GM23338 (cell line): ENCODE measurements around the gene PARP1. TPM values are rescaled to one million over a fixed set of nuclear protein-coding genes. Genes with fewer than 3 reads are reported as not detected.

Experiments used
- ATAC-seq: fragments of 200-7000 bp; cut with Tn5 transposase; 3 replicates; pipeline ENCODE4 v1.9.1; 2020
- DNase-seq: peaks from one replicate; pipeline ENCODE4 v3.0.0-alpha.2; 2015; ENCODE audit warnings: low spot score
- H2AFZ ChIP-seq: fragments of 200-600 bp; sonication (generic); 2 replicates; pipeline ENCODE4 v1.8.0; 2016; ENCODE audit warnings: antibody characterized with exemption, mild to moderate bottlenecking, moderate library complexity
- H3F3A ChIP-seq: fragments of 200-600 bp; sonication (generic); replicated peaks from 2 replicates; pipeline ENCODE4 v1.8.0; 2017; ENCODE audit warnings: antibody characterized with exemption, mixed run types, low read depth
- H3K27ac ChIP-seq: fragments of 200-600 bp; sonication (generic); 2 replicates; pipeline ENCODE4 v1.6.1; 2016; ENCODE audit warnings: low read depth
- H3K27me3 ChIP-seq: fragments of 200-600 bp; sonication (generic); 2 replicates; pipeline ENCODE4 v1.8.0; 2016; ENCODE audit warnings: mild to moderate bottlenecking, mixed run types, moderate library complexity; ENCODE audit not compliant: insufficient read depth
- H3K36me3 ChIP-seq: fragments of 200-600 bp; sonication (generic); 2 replicates; pipeline ENCODE4 v1.8.0; 2016; ENCODE audit warnings: mild to moderate bottlenecking; ENCODE audit not compliant: insufficient read depth
- H3K4me1 ChIP-seq: fragments of 200-600 bp; sonication (generic); 2 replicates; pipeline ENCODE4 v1.8.0; 2016; ENCODE audit warnings: mild to moderate bottlenecking, moderate library complexity; ENCODE audit not compliant: insufficient read depth
- H3K4me2 ChIP-seq: fragments of 200-600 bp; sonication (generic); 2 replicates; pipeline ENCODE4 v1.7.1; 2017; ENCODE audit warnings: mixed run types
- H3K4me3 ChIP-seq: fragments of 200-600 bp; sonication (generic); 2 replicates; pipeline ENCODE4 v1.6.1; 2016; ENCODE audit warnings: mixed run types
- H3K79me2 ChIP-seq: fragments of 200-600 bp; sonication (generic); replicated peaks from 2 replicates; pipeline ENCODE4 v1.8.0; 2017; ENCODE audit warnings: mild to moderate bottlenecking; ENCODE audit not compliant: insufficient read depth
- H3K9me2 ChIP-seq: fragments of 200-600 bp; sonication (generic); 2 replicates; pipeline ENCODE4 v1.8.0; 2017; ENCODE audit not compliant: insufficient read depth
- H4K20me1 ChIP-seq: fragments of 200-600 bp; sonication (generic); replicated peaks from 2 replicates; pipeline ENCODE4 v1.8.0; 2017; ENCODE audit warnings: mild to moderate bottlenecking; ENCODE audit not compliant: insufficient read depth
- H3K27ac Mint-ChIP-seq: 2 replicates; pipeline ENCODE4 v1.8.0; 2020; ENCODE audit warnings: inconsistent platforms, mild to moderate bottlenecking, moderate library complexity, mixed read lengths
- H3K27me3 Mint-ChIP-seq: 3 replicates; pipeline ENCODE4 v1.8.0; 2022; ENCODE audit warnings: low read depth, mild to moderate bottlenecking, moderate library complexity, mixed read lengths, inconsistent platforms; ENCODE audit not compliant: insufficient read depth, poor library complexity
- H3K36me3 Mint-ChIP-seq: 3 replicates; pipeline ENCODE4 v1.8.0; 2021; ENCODE audit warnings: low read depth, mild to moderate bottlenecking, inconsistent platforms, moderate library complexity, mixed read lengths
- H3K4me1 Mint-ChIP-seq: 3 replicates; pipeline ENCODE4 v1.8.0; 2020; ENCODE audit warnings: mild to moderate bottlenecking, inconsistent platforms, mixed read lengths
- H3K4me3 Mint-ChIP-seq: 3 replicates; pipeline ENCODE4 v1.8.0; 2021; ENCODE audit warnings: moderate library complexity, mild to moderate bottlenecking, inconsistent platforms, mixed read lengths
- H3K9me3 Mint-ChIP-seq: 3 replicates; pipeline ENCODE4 v1.8.0; 2020; ENCODE audit warnings: moderate library complexity, mild to moderate bottlenecking, inconsistent platforms, mixed read lengths
- CREB1 ChIP-seq: fragments of 250-450 bp; sonication (Bioruptor Pico); IDR thresholded peaks from 2 replicates; pipeline ENCODE4 v1.5.0; 2020; ENCODE audit warnings: low read depth, mild to moderate bottlenecking, moderate library complexity
- EZH2phosphoT487 ChIP-seq: fragments of 200-600 bp; sonication (generic); IDR thresholded peaks from one replicate; pipeline ENCODE4 v1.8.1; 2018; ENCODE audit warnings: antibody characterized with exemption; ENCODE audit not compliant: unreplicated experiment
- JUNB ChIP-seq: IDR thresholded peaks from one replicate; pipeline ENCODE4 v1.6.1; 2016; ENCODE audit warnings: antibody characterized with exemption; ENCODE audit not compliant: unreplicated experiment
- NANOG ChIP-seq: IDR thresholded peaks from 2 replicates; pipeline ENCODE4 v1.6.1; 2016; ENCODE audit warnings: antibody characterized with exemption, borderline replicate concordance
- POLR2AphosphoS5 ChIP-seq: IDR thresholded peaks from 2 replicates; pipeline ENCODE4 v1.6.1; 2016; ENCODE audit warnings: antibody characterized with exemption, low read depth
- ZNF331 ChIP-seq: fragments of 250-450 bp; sonication (Bioruptor Pico); IDR thresholded peaks from 2 replicates; pipeline ENCODE4 v1.5.0; 2020; ENCODE audit warnings: low read depth, mild to moderate bottlenecking, moderate library complexity
- polyA plus RNA-seq: library from polyadenylated mRNA; unstranded; fragments of >200 nt; fragmentation: Nextera tagmentation; extraction: Ambion mirVana; gene quantifications from 2 replicates; pipeline ENCODE4 v1.2.1, GENCODE V29; 2016
- total RNA-seq: library from RNA; depleted of rRNA; stranded (reverse); fragments of >200 nt; shearing (Covaris generic); gene quantifications from 2 replicates; pipeline ENCODE4 v1.2.3, GENCODE V29; 2014
- TF ChIP-seq, protein P1 (sequence below), 2 experiments: fragments of 200-600 bp in 1 of 2; sonication (generic) in 1 of 2; conservative IDR thresholded peaks; 2 replicates each; pipeline versions ENCODE4 v1.5.1 to v1.6.1; 2016 to 2017; ENCODE audit warnings: antibody characterized with exemption in 2 of 2, low read depth in 2 of 2, mild to moderate bottlenecking in 2 of 2, moderate library complexity in 1 of 2
- TF ChIP-seq, protein P2 (sequence below): IDR thresholded peaks from 2 replicates; pipeline ENCODE4 v1.6.1; 2016; ENCODE audit warnings: antibody characterized with exemption
- TF ChIP-seq, protein P3 (sequence below): IDR thresholded peaks from one replicate; pipeline ENCODE4 v1.6.1; 2018; ENCODE audit warnings: antibody characterized with exemption; ENCODE audit not compliant: unreplicated experiment

The PARP1 gene
- total and polyA plus RNA-seq, 2 experiments from 2014 or later, result 877 to 1,082 TPM

DNA sequence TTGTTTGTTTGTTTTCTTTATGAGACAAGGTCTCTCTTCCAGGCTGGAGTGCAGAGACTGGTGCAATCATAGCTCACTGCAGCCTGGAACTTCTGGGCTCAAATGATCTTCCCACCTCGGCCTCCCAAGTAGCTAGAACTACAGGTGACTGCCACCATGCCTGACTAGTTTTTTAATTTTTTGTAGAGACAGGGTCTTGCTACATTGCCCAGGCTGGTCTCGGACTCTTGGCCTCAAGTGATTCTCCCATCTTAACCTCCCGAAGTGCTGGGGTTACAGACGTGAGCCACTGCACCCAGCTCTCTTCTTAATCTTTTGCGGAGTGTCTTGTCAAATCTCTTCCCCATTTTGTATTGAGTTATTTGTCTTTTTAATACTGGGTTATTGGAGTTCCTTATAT lies 32.6 kb upstream of the PARP1 start:
- Mint-ChIP-seq H3K27ac (no peak overlapping the region), H3K4me3 (no peak overlapping the region), H3K9me3 (no peaks in the 10 kb centered on the region; the same call in 1 of the 3 replicates), H3K36me3 (no peaks in the 10 kb centered on the region), H3K4me1 (peaks cover 28% of the 10 kb centered on the region), H3K27me3 (peaks cover 4% of the 10 kb centered on the region)
- H3K27ac ChIP-seq, result no peak overlapping the region
- H3K27me3 ChIP-seq, result no peaks in the 10 kb centered on the region
- no peaks in the 10 kb centered on the region for H4K20me1 ChIP-seq
- TF ChIP-seq POLR2AphosphoS5, result no peak
- TF ChIP-seq CREB1 (CRISPR knock-in tag), result no peak
- H3K36me3 ChIP-seq, result no peaks in the 10 kb centered on the region
- peaks cover 29% of the 10 kb centered on the region; the same call in 1 of the 2 replicates for H3K4me1 ChIP-seq
- DNase-seq (no peak), ATAC-seq (no peak)
- H3K9me2 ChIP-seq, result no peaks in the 10 kb centered on the region; the same call in 1 of the 2 replicates
- H3F3A ChIP-seq, result no peaks in the 10 kb centered on the region
- H3K4me2 ChIP-seq, result no peak overlapping the region
- no peak overlapping the region for H2AFZ ChIP-seq
- no peak overlapping the region for H3K4me3 ChIP-seq
- H3K79me2 ChIP-seq, result no peaks in the 10 kb centered on the region

DNA sequence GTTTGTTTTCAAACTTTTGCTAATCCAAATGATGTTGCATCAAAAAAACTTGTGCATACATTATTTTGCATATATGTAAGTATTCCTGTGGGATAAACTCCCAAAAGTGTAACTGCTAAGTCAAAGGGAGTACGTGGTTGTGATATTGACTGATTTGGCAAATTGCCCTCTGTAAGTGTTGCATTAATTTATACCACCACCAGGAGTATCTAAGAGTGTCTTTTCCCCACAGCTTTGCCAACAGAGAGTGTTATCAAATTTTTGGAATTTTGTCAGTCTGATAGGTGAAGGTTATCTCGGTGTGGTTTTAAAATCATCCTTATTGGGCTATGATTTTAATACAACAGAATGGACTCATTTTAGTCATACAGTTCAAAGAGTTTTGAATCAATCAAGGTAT lies 30.1 kb upstream of the PARP1 start:
- Mint-ChIP-seq H3K27me3 (peaks cover 2% of the 10 kb centered on the region), H3K27ac (no peak overlapping the region), H3K4me1 (peaks cover 10% of the 10 kb centered on the region; the same call in 2 of the 3 replicates), H3K9me3 (no peaks in the 10 kb centered on the region; the same call in 2 of the 3 replicates), H3K36me3 (no peaks in the 10 kb centered on the region), H3K4me3 (no peak overlapping the region)
- peaks cover 9% of the 10 kb centered on the region; the same call in 1 of the 2 replicates for H3K4me1 ChIP-seq
- H3K27me3 ChIP-seq, result no peaks in the 10 kb centered on the region
- no peaks in the 10 kb centered on the region for H3K79me2 ChIP-seq
- no peak; the same call in 2 of the 3 replicates for ATAC-seq
- no peaks in the 10 kb centered on the region for H3F3A ChIP-seq
- no peaks in the 10 kb centered on the region for H3K36me3 ChIP-seq
- H2AFZ ChIP-seq, result no peak overlapping the region
- TF ChIP-seq, protein P1, sequence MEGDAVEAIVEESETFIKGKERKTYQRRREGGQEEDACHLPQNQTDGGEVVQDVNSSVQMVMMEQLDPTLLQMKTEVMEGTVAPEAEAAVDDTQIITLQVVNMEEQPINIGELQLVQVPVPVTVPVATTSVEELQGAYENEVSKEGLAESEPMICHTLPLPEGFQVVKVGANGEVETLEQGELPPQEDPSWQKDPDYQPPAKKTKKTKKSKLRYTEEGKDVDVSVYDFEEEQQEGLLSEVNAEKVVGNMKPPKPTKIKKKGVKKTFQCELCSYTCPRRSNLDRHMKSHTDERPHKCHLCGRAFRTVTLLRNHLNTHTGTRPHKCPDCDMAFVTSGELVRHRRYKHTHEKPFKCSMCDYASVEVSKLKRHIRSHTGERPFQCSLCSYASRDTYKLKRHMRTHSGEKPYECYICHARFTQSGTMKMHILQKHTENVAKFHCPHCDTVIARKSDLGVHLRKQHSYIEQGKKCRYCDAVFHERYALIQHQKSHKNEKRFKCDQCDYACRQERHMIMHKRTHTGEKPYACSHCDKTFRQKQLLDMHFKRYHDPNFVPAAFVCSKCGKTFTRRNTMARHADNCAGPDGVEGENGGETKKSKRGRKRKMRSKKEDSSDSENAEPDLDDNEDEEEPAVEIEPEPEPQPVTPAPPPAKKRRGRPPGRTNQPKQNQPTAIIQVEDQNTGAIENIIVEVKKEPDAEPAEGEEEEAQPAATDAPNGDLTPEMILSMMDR (conservative IDR thresholded peaks at IDR 0.05; ENCODE audit: low read depth in 2 of 2), result peak in 1 of 2 experiments; percentile 50; a peak in 3 of 4 replicates
- TF ChIP-seq EZH2phosphoT487, result no peak
- H4K20me1 ChIP-seq, result no peaks in the 10 kb centered on the region
- no peaks in the 10 kb centered on the region; the same call in 1 of the 2 replicates for H3K9me2 ChIP-seq
- H3K27ac ChIP-seq, result no peak overlapping the region
- no peak overlapping the region for H3K4me3 ChIP-seq
- H3K4me2 ChIP-seq, result no peak overlapping the region
- DNase-seq, result peak; percentile 47

DNA sequence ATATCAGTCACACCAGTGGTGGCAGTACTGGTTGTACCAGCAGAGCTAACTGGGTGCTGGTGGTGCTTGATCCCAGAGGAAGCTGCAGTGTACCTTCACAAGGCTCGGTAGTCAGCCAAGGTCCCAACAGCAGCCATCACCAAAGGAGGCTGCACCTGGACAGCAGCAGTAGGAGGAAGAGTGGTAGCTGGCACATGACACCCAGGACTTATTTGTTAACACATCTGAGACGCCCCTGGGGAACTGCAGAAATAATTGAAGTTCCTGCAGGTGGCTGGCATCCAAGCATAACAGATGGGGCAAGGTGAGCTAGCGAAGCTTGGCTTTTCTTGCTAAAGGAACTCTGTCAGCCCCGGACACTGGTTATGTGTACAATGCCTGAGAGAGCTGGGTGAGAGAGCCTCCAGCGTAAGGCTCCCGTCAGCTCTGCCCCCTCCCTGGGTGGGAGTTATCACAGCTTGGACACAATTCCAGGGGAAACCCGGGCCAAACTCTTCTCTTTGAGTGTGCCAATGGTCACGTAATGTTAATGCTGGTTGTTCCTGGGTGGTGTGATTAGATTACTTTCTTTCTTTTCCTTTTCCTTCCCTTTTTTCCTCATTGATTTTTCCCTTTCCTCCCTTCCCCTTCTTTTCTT lies 29.1 kb upstream of the PARP1 start:
- H3K79me2 ChIP-seq, result no peaks in the 10 kb centered on the region
- ATAC-seq (no peak), DNase-seq (no peak)
- peaks cover 7% of the 10 kb centered on the region; the same call in 1 of the 2 replicates for H3K4me1 ChIP-seq
- no peak overlapping the region for H3K4me3 ChIP-seq
- H3K4me1 Mint-ChIP-seq, result peaks cover 13% of the 10 kb centered on the region; the same call in 2 of the 3 replicates
- H4K20me1 ChIP-seq, result no peaks in the 10 kb centered on the region
- H3K9me3 Mint-ChIP-seq, result no peaks in the 10 kb centered on the region; the same call in 2 of the 3 replicates
- H3K4me2 ChIP-seq, result no peak overlapping the region
- H3K36me3 Mint-ChIP-seq, result no peaks in the 10 kb centered on the region
- H3K4me3 Mint-ChIP-seq, result no peak overlapping the region
- no peak overlapping the region for H3K27ac Mint-ChIP-seq
- no peaks in the 10 kb centered on the region for H3K36me3 ChIP-seq
- peaks cover 2% of the 10 kb centered on the region for H3K27me3 Mint-ChIP-seq
- H2AFZ ChIP-seq, result peak overlapping the region; percentile 30; the same call in 1 of the 2 replicates
- no peaks in the 10 kb centered on the region for H3K27me3 ChIP-seq
- H3F3A ChIP-seq, result no peaks in the 10 kb centered on the region
- no peak overlapping the region for H3K27ac ChIP-seq
- H3K9me2 ChIP-seq, result no peaks in the 10 kb centered on the region; the same call in 1 of the 2 replicates
- TF ChIP-seq, protein P2, sequence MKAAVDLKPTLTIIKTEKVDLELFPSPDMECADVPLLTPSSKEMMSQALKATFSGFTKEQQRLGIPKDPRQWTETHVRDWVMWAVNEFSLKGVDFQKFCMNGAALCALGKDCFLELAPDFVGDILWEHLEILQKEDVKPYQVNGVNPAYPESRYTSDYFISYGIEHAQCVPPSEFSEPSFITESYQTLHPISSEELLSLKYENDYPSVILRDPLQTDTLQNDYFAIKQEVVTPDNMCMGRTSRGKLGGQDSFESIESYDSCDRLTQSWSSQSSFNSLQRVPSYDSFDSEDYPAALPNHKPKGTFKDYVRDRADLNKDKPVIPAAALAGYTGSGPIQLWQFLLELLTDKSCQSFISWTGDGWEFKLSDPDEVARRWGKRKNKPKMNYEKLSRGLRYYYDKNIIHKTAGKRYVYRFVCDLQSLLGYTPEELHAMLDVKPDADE, result no peak
- TF ChIP-seq POLR2AphosphoS5, result no peak
- no peak for TF ChIP-seq ZNF331
- no peak for TF ChIP-seq NANOG
- TF ChIP-seq, protein P1 (conservative IDR thresholded peaks at IDR 0.05; ENCODE audit: low read depth in 2 of 2), result no peak
- TF ChIP-seq, protein P3, sequence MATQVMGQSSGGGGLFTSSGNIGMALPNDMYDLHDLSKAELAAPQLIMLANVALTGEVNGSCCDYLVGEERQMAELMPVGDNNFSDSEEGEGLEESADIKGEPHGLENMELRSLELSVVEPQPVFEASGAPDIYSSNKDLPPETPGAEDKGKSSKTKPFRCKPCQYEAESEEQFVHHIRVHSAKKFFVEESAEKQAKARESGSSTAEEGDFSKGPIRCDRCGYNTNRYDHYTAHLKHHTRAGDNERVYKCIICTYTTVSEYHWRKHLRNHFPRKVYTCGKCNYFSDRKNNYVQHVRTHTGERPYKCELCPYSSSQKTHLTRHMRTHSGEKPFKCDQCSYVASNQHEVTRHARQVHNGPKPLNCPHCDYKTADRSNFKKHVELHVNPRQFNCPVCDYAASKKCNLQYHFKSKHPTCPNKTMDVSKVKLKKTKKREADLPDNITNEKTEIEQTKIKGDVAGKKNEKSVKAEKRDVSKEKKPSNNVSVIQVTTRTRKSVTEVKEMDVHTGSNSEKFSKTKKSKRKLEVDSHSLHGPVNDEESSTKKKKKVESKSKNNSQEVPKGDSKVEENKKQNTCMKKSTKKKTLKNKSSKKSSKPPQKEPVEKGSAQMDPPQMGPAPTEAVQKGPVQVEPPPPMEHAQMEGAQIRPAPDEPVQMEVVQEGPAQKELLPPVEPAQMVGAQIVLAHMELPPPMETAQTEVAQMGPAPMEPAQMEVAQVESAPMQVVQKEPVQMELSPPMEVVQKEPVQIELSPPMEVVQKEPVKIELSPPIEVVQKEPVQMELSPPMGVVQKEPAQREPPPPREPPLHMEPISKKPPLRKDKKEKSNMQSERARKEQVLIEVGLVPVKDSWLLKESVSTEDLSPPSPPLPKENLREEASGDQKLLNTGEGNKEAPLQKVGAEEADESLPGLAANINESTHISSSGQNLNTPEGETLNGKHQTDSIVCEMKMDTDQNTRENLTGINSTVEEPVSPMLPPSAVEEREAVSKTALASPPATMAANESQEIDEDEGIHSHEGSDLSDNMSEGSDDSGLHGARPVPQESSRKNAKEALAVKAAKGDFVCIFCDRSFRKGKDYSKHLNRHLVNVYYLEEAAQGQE, result no peak
- TF ChIP-seq JUNB, result no peak
